ENCODE results near the gene ASIC2. TPM values are rescaled to one million over a fixed set of nuclear protein-coding genes. Genes with fewer than 3 reads are reported as not detected.

Gene ASIC2
- total and polyA plus RNA-seq, 2 experiments from 2014 or later: 0.52 to 2.8 TPM

GRCh38 chr17:33096161-33096560 lies 196.9 kb downstream of the ASIC2 start:
- ATAC-seq (no peak), DNase-seq (ENCODE audit: low spot score) (no peak)
- Histone ChIP-seq H3K79me2 (replicated peaks; ENCODE audit: insufficient read depth) (no peaks in the 10 kb centered on the region), H3K4me2 (no peak overlapping the region), H2AFZ (no peak overlapping the region), H4K20me1 (replicated peaks; ENCODE audit: insufficient read depth) (no peaks in the 10 kb centered on the region), H3K27me3 (ENCODE audit: insufficient read depth) (no peaks in the 10 kb centered on the region), H3F3A (replicated peaks; ENCODE audit: low read depth) (no peaks in the 10 kb centered on the region), H3K9me2 (ENCODE audit: insufficient read depth) (no peaks in the 10 kb centered on the region), H3K4me1 (ENCODE audit: insufficient read depth) (no peaks in the 10 kb centered on the region), H3K36me3 (ENCODE audit: insufficient read depth) (no peaks in the 10 kb centered on the region), H3K4me3 (no peak overlapping the region), H3K27ac (ENCODE audit: low read depth) (no peak overlapping the region)
- no peak for TF ChIP-seq STAT1 (IDR thresholded peaks at IDR 0.05; ENCODE audit: unreplicated experiment)
- TF ChIP-seq REST (IDR thresholded peaks at IDR 0.05; ENCODE audit: unreplicated experiment): no peak
- TF ChIP-seq ETS1 (IDR thresholded peaks at IDR 0.05): no peak
- no peak for TF ChIP-seq ZNF462 (CRISPR knock-in tag; IDR thresholded peaks at IDR 0.05)
- no peak for TF ChIP-seq NANOG (IDR thresholded peaks at IDR 0.05; ENCODE audit: borderline replicate concordance)
- no peak for TF ChIP-seq CREB1 (CRISPR knock-in tag; IDR thresholded peaks at IDR 0.05; ENCODE audit: low read depth)
- TF ChIP-seq POLR2AphosphoS5 (IDR thresholded peaks at IDR 0.05; ENCODE audit: low read depth): no peak
- no peak for TF ChIP-seq CTCF (conservative IDR thresholded peaks at IDR 0.05; ENCODE audit: low read depth in 2 of 2)
- TF ChIP-seq ZNF331 (CRISPR knock-in tag; IDR thresholded peaks at IDR 0.05; ENCODE audit: low read depth): no peak
- TF ChIP-seq EZH2 (IDR thresholded peaks at IDR 0.05; ENCODE audit: low read depth, unreplicated experiment): no peak
- TF ChIP-seq EZH2phosphoT487 (IDR thresholded peaks at IDR 0.05; ENCODE audit: unreplicated experiment): no peak
- no peak for TF ChIP-seq JUNB (IDR thresholded peaks at IDR 0.05; ENCODE audit: unreplicated experiment)
- TF ChIP-seq ZNF114 (CRISPR knock-in tag; IDR thresholded peaks at IDR 0.05): no peak
- Mint-ChIP-seq H3K27ac (no peak overlapping the region), H3K36me3 (ENCODE audit: low read depth) (no peaks in the 10 kb centered on the region; the same call in 2 of the 3 replicates), H3K9me3 (no peaks in the 10 kb centered on the region), H3K4me1 (peaks cover 8% of the 10 kb centered on the region; the same call in 1 of the 3 replicates), H3K27me3 (ENCODE audit: insufficient read depth, low read depth, poor library complexity) (peaks cover 4% of the 10 kb centered on the region), H3K4me3 (no peak overlapping the region)
